HT1080 (cell line): ENCODE measurements around the gene OCA2. TPM values are rescaled to one million over a fixed set of nuclear protein-coding genes. Genes with fewer than 3 reads are reported as not detected.

Experiments
- DNase-seq: peaks from one replicate; pipeline ENCODE4 v3.0.0-alpha.2; 2015; ENCODE audit warnings: low read depth
- total RNA-seq: library from RNA; depleted of rRNA; stranded (reverse); fragments of >200 nt; shearing (Covaris generic); gene quantifications from 2 replicates; pipeline ENCODE4 v1.2.3, GENCODE V29; 2014

The OCA2 gene
- total RNA-seq, 1 experiment from 2014 or later: not detected

- no peak for DNase-seq
Observed at GRCh38 chr15:27885201-27885600, 213.9 kb downstream of the OCA2 start.

GRCh38 chr15:27884726-27885125 lies 214.4 kb downstream of the OCA2 start:
- no peak for DNase-seq

- no peak for DNase-seq
Observed at GRCh38 chr15:27878841-27879240, 220.3 kb downstream of the OCA2 start.

GRCh38 chr15:27873828-27874227 lies 225.3 kb downstream of the OCA2 start:
- DNase-seq: no peak

GRCh38 chr15:27873039-27873438 lies 226.1 kb downstream of the OCA2 start:
- DNase-seq: no peak

- DNase-seq: no peak
Observed at GRCh38 chr15:27872355-27872754, 226.8 kb downstream of the OCA2 start.

- DNase-seq: no peak
Observed at GRCh38 chr15:27871902-27872260, 227.2 kb downstream of the OCA2 start.

- no peak for DNase-seq
Observed at GRCh38 chr15:27871078-27871901, 227.8 kb downstream of the OCA2 start.

GRCh38 chr15:27870320-27870719 lies 228.8 kb downstream of the OCA2 start:
- DNase-seq: no peak

GRCh38 chr15:27869697-27870281 lies 229.3 kb downstream of the OCA2 start:
- DNase-seq: no peak

- no peak for DNase-seq
Observed at GRCh38 chr15:27868828-27869404, 230.2 kb downstream of the OCA2 start.

GRCh38 chr15:27867861-27868260 lies 231.3 kb downstream of the OCA2 start:
- no peak for DNase-seq

GRCh38 chr15:27866505-27867165 lies 232.5 kb downstream of the OCA2 start:
- no peak for DNase-seq

GRCh38 chr15:27865926-27866325 lies 233.2 kb downstream of the OCA2 start:
- DNase-seq: no peak

GRCh38 chr15:27865323-27865922 lies 233.7 kb downstream of the OCA2 start:
- DNase-seq: no peak

GRCh38 chr15:27864719-27865118 lies 234.4 kb downstream of the OCA2 start:
- no peak for DNase-seq

- no peak for DNase-seq
Observed at GRCh38 chr15:27864086-27864485, 235.0 kb downstream of the OCA2 start.

GRCh38 chr15:27863000-27863399 lies 236.1 kb downstream of the OCA2 start:
- no peak for DNase-seq

- DNase-seq: no peak
Observed at GRCh38 chr15:27861171-27861570, 237.9 kb downstream of the OCA2 start.

- DNase-seq: no peak
Observed at GRCh38 chr15:27855137-27855536, 244.0 kb downstream of the OCA2 start.

- DNase-seq: no peak
Observed at GRCh38 chr15:27854601-27855000, 244.5 kb downstream of the OCA2 start.
